ENCODE data around the gene NDUFAF5. TPM values are rescaled to one million over a fixed set of nuclear protein-coding genes. Genes with fewer than 3 reads are reported as not detected.

The NDUFAF5 gene
- total RNA-seq, 2 experiments from 2014 or later: 70.8 to 73.5 TPM

GRCh38 chr20:13784271-13784892 lies 446 bp upstream of the NDUFAF5 start:
- Mint-ChIP-seq H3K27me3 (no peaks in the 10 kb centered on the region), H3K4me3 (peak overlapping the region; percentile 98), H3K36me3 (ENCODE audit: low read depth) (peaks cover 49% of the 10 kb centered on the region), H3K27ac (peak overlapping the region; percentile 84), H3K4me1 (ENCODE audit: low read depth) (peaks cover 62% of the 10 kb centered on the region), H3K9me3 (no peaks in the 10 kb centered on the region)
- Histone ChIP-seq H3K4me1 (ENCODE audit: insufficient read depth, low read length) (peaks cover 15% of the 10 kb centered on the region), H3K36me3 (ENCODE audit: insufficient read depth, low read length) (peaks cover 27% of the 10 kb centered on the region), H3K27me3 (ENCODE audit: control insufficient read depth in 1 of 2, insufficient read depth in 2 of 2, low read length in 2 of 2) (no peaks in the 10 kb centered on the region), H3K9me3 (ENCODE audit: control insufficient read depth in 1 of 2, insufficient read depth in 1 of 2, low read length in 2 of 2) (no peaks in the 10 kb centered on the region), H3K4me3 (ENCODE audit: low read length) (peak overlapping the region; percentile 84), H3K27ac (ENCODE audit: low read depth in 1 of 2, low read length in 2 of 2) (peak overlapping the region; percentile 79 to 89)
- no peak for TF ChIP-seq CTCF (IDR thresholded peaks at IDR 0.05)
- POLR2A ChIA-PET: interaction anchor here (1.0 to 1.4 kb wide), 3 partner anchors 8 to 12 kb away, joined by 3 to 5 read pairs (median 3); no protein-coding TSS in a partner anchor
- CTCF ChIA-PET: interaction anchor here (1.5 to 1.6 kb wide), 2 partner anchors 10 to 12 kb away, joined by 3 to 6 read pairs; no protein-coding TSS in a partner anchor
- intact Hi-C loops (cut with DNase I, micrococcal nuclease): loop anchor here (2.0 to 10.0 kb wide), 3 partner anchors 146 to 1890 kb away; partner anchors contain the start of gene TASP1 (in 2 of the 2)
- DNase-seq: no peak
- ATAC-seq (ENCODE audit: poor library complexity): no peak

- Mint-ChIP-seq H3K27me3 (no peaks in the 10 kb centered on the region), H3K4me3 (peak overlapping the region; percentile 98), H3K4me1 (ENCODE audit: low read depth) (peaks cover 66% of the 10 kb centered on the region), H3K27ac (peak overlapping the region; percentile 84), H3K36me3 (ENCODE audit: low read depth) (peaks cover 52% of the 10 kb centered on the region), H3K9me3 (no peaks in the 10 kb centered on the region)
- H3K4me1 ChIP-seq (ENCODE audit: insufficient read depth, low read length): peaks cover 15% of the 10 kb centered on the region
- no peak for ATAC-seq (ENCODE audit: poor library complexity)
- H3K36me3 ChIP-seq (ENCODE audit: insufficient read depth, low read length): peaks cover 34% of the 10 kb centered on the region
- no peaks in the 10 kb centered on the region for H3K27me3 ChIP-seq (ENCODE audit: control insufficient read depth in 1 of 2, insufficient read depth in 2 of 2, low read length in 2 of 2)
- ChIA-PET CTCF (no interaction called here), POLR2A (no interaction called here)
- no peak overlapping the region for H3K27ac ChIP-seq (ENCODE audit: low read depth in 1 of 2, low read length in 2 of 2)
- intact Hi-C loops (cut with DNase I, micrococcal nuclease): loop anchor here in 1 of 2 experiments (10.0 kb wide), 2 partner anchors 551 to 1891 kb away; no protein-coding TSS in a partner anchor
- no peaks in the 10 kb centered on the region for H3K9me3 ChIP-seq (ENCODE audit: control insufficient read depth in 1 of 2, insufficient read depth in 1 of 2, low read length in 2 of 2)
- peak overlapping the region; percentile 84 for H3K4me3 ChIP-seq (ENCODE audit: low read length)
- peak in 2 of 14 experiments; percentile 0 to 3 for DNase-seq
- no peak for TF ChIP-seq CTCF (IDR thresholded peaks at IDR 0.05)
These were observed 1.5 kb downstream of the NDUFAF5 start for GRCh38 chr20:13786143-13786828.

GRCh38 chr20:13788167-13788834 lies 3.5 kb downstream of the NDUFAF5 start:
- Histone ChIP-seq H3K9me3 (ENCODE audit: control insufficient read depth in 1 of 2, insufficient read depth in 1 of 2, low read length in 2 of 2) (no peaks in the 10 kb centered on the region), H3K4me3 (ENCODE audit: low read length) (no peak overlapping the region), H3K27ac (ENCODE audit: low read depth in 1 of 2, low read length in 2 of 2) (no peak overlapping the region), H3K27me3 (ENCODE audit: control insufficient read depth in 1 of 2, insufficient read depth in 2 of 2, low read length in 2 of 2) (no peaks in the 10 kb centered on the region), H3K36me3 (ENCODE audit: insufficient read depth, low read length) (peaks cover 45% of the 10 kb centered on the region), H3K4me1 (ENCODE audit: insufficient read depth, low read length) (peaks cover 15% of the 10 kb centered on the region)
- H3K9me3 Mint-ChIP-seq: no peaks in the 10 kb centered on the region
- intact Hi-C loops (cut with DNase I, micrococcal nuclease): loop anchor here in 1 of 2 experiments (10.0 kb wide), 2 partner anchors 554 to 1894 kb away; no protein-coding TSS in a partner anchor
- peak overlapping the region; percentile 71 for H3K27ac Mint-ChIP-seq
- H3K4me1 Mint-ChIP-seq (ENCODE audit: low read depth): peaks cover 68% of the 10 kb centered on the region
- TF ChIP-seq CTCF (IDR thresholded peaks at IDR 0.05): peak; percentile 54
- no peaks in the 10 kb centered on the region for H3K27me3 Mint-ChIP-seq
- peak overlapping the region; percentile 84 for H3K4me3 Mint-ChIP-seq
- H3K36me3 Mint-ChIP-seq (ENCODE audit: low read depth): peaks cover 58% of the 10 kb centered on the region
- ATAC-seq (ENCODE audit: poor library complexity) (peak; percentile 29), DNase-seq (peak in 9 of 14 experiments; percentile 8 to 60 (median 24))
- POLR2A ChIA-PET: no interaction called here
- CTCF ChIA-PET: interaction anchor here (0.6 to 1.1 kb wide), 4 partner anchors 11 to 753 kb away, joined by 3 to 4 read pairs (median 3); partner anchors contain the start of gene TASP1

Data from CD4-positive, alpha-beta T cell (primary cell).